ENCODE results near the gene FBXO8. TPM values are rescaled to one million over a fixed set of nuclear protein-coding genes. Genes with fewer than 3 reads are reported as not detected.

The FBXO8 gene
- total RNA-seq, 1 experiment from 2014 or later, result 7.5 TPM

DNA sequence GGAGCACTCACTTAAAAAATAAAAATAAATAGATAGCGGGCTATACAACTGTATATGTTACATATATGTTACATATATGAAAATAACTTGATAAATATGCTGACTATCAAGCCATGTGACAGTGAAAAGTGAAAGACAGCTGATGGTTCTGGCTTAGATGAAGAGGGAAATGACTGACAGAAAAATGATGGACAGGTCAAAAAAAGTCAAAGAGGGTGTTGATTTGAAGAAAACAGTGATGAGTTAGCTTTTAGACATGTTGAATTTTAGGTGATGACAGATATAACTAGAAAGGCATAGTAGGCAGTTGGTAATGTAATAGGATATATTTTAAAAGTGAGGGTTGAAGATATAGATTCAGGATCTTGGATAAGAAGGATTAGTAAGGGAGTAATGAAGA, 37.8 kb downstream of the FBXO8 start:
- H3K4me1 Mint-ChIP-seq, result no peaks in the 10 kb centered on the region

DNA sequence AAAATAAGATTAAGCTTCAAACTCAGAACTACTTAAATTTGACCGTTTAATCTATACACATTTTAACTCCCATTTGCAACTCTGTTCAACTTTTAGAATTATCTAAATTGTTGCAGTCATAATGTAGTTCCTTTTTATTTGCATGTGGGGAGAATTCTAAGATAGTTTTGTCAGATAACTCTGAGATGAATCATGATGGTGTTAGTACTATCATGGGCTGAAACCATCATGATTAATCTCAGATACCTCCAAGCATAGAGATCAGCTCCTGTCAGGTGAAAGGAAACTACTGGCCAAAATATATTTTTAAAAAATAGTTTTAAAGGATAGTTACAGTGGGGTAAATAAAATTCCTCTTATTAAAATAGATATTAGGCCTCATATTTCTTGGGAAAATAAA, 39.0 kb downstream of the FBXO8 start:
- Mint-ChIP-seq H3K27ac (no peak overlapping the region), H3K9me3 (no peaks in the 10 kb centered on the region), H3K27me3 (ENCODE audit: low read depth) (no peaks in the 10 kb centered on the region), H3K4me1 (no peaks in the 10 kb centered on the region), H3K4me3 (no peak overlapping the region), H3K36me3 (no peaks in the 10 kb centered on the region)
- CTCF ChIA-PET, result interaction anchor here (0.6 kb wide), 1 partner anchor 857 kb away, joined by 4 read pairs; no protein-coding TSS in a partner anchor
- ATAC-seq (no peak), DNase-seq (ENCODE audit: low spot score) (no peak)
- POLR2A ChIA-PET, result no interaction called here
- TF ChIP-seq ZNF121 (CRISPR knock-in tag; IDR thresholded peaks at IDR 0.05) (no peak), ZNF232 (CRISPR knock-in tag; IDR thresholded peaks at IDR 0.05) (no peak), GTF2I (CRISPR knock-in tag; conservative IDR thresholded peaks at IDR 0.05) (no peak), TP53 (CRISPR knock-in tag; IDR thresholded peaks at IDR 0.05) (no peak)
- TF ChIP-seq, protein P1, sequence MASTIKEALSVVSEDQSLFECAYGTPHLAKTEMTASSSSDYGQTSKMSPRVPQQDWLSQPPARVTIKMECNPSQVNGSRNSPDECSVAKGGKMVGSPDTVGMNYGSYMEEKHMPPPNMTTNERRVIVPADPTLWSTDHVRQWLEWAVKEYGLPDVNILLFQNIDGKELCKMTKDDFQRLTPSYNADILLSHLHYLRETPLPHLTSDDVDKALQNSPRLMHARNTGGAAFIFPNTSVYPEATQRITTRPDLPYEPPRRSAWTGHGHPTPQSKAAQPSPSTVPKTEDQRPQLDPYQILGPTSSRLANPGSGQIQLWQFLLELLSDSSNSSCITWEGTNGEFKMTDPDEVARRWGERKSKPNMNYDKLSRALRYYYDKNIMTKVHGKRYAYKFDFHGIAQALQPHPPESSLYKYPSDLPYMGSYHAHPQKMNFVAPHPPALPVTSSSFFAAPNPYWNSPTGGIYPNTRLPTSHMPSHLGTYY (CRISPR knock-in tag; IDR thresholded peaks at IDR 0.05), result no peak
- TF ChIP-seq, protein P2, sequence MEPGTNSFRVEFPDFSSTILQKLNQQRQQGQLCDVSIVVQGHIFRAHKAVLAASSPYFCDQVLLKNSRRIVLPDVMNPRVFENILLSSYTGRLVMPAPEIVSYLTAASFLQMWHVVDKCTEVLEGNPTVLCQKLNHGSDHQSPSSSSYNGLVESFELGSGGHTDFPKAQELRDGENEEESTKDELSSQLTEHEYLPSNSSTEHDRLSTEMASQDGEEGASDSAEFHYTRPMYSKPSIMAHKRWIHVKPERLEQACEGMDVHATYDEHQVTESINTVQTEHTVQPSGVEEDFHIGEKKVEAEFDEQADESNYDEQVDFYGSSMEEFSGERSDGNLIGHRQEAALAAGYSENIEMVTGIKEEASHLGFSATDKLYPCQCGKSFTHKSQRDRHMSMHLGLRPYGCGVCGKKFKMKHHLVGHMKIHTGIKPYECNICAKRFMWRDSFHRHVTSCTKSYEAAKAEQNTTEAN (CRISPR knock-in tag; IDR thresholded peaks at IDR 0.05), result no peak
- TF ChIP-seq, protein P3, sequence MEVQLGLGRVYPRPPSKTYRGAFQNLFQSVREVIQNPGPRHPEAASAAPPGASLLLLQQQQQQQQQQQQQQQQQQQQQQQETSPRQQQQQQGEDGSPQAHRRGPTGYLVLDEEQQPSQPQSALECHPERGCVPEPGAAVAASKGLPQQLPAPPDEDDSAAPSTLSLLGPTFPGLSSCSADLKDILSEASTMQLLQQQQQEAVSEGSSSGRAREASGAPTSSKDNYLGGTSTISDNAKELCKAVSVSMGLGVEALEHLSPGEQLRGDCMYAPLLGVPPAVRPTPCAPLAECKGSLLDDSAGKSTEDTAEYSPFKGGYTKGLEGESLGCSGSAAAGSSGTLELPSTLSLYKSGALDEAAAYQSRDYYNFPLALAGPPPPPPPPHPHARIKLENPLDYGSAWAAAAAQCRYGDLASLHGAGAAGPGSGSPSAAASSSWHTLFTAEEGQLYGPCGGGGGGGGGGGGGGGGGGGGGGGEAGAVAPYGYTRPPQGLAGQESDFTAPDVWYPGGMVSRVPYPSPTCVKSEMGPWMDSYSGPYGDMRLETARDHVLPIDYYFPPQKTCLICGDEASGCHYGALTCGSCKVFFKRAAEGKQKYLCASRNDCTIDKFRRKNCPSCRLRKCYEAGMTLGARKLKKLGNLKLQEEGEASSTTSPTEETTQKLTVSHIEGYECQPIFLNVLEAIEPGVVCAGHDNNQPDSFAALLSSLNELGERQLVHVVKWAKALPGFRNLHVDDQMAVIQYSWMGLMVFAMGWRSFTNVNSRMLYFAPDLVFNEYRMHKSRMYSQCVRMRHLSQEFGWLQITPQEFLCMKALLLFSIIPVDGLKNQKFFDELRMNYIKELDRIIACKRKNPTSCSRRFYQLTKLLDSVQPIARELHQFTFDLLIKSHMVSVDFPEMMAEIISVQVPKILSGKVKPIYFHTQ (CRISPR knock-in tag; IDR thresholded peaks at IDR 0.05), result no peak
- TF ChIP-seq, protein P4, sequence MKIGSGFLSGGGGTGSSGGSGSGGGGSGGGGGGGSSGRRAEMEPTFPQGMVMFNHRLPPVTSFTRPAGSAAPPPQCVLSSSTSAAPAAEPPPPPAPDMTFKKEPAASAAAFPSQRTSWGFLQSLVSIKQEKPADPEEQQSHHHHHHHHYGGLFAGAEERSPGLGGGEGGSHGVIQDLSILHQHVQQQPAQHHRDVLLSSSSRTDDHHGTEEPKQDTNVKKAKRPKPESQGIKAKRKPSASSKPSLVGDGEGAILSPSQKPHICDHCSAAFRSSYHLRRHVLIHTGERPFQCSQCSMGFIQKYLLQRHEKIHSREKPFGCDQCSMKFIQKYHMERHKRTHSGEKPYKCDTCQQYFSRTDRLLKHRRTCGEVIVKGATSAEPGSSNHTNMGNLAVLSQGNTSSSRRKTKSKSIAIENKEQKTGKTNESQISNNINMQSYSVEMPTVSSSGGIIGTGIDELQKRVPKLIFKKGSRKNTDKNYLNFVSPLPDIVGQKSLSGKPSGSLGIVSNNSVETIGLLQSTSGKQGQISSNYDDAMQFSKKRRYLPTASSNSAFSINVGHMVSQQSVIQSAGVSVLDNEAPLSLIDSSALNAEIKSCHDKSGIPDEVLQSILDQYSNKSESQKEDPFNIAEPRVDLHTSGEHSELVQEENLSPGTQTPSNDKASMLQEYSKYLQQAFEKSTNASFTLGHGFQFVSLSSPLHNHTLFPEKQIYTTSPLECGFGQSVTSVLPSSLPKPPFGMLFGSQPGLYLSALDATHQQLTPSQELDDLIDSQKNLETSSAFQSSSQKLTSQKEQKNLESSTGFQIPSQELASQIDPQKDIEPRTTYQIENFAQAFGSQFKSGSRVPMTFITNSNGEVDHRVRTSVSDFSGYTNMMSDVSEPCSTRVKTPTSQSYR (CRISPR knock-in tag; IDR thresholded peaks at IDR 0.05), result no peak

More for the DNA sequence above, 37.8 kb downstream of the FBXO8 start:
- no peak for ATAC-seq
- Mint-ChIP-seq H3K27me3 (ENCODE audit: low read depth) (no peaks in the 10 kb centered on the region), H3K9me3 (no peaks in the 10 kb centered on the region), H3K4me3 (no peak overlapping the region), H3K27ac (no peak overlapping the region), H3K36me3 (no peaks in the 10 kb centered on the region)
- TF ChIP-seq ZNF416 (CRISPR knock-in tag; IDR thresholded peaks at IDR 0.05) (no peak), ZNF317 (CRISPR knock-in tag; IDR thresholded peaks at IDR 0.05; ENCODE audit: borderline replicate concordance, low read depth) (no peak), ZNF232 (CRISPR knock-in tag; IDR thresholded peaks at IDR 0.05) (no peak), NR2C2 (CRISPR knock-in tag; IDR thresholded peaks at IDR 0.05) (no peak), NR3C1 (CRISPR knock-in tag; conservative IDR thresholded peaks at IDR 0.05; ENCODE audit: low read depth) (no peak), JUN (CRISPR knock-in tag; IDR thresholded peaks at IDR 0.05) (no peak), TP53 (CRISPR knock-in tag; IDR thresholded peaks at IDR 0.05) (no peak), ETV6 (CRISPR knock-in tag; IDR thresholded peaks at IDR 0.05) (no peak), CREM (CRISPR knock-in tag; IDR thresholded peaks at IDR 0.05) (no peak)
- TF ChIP-seq, protein P5, sequence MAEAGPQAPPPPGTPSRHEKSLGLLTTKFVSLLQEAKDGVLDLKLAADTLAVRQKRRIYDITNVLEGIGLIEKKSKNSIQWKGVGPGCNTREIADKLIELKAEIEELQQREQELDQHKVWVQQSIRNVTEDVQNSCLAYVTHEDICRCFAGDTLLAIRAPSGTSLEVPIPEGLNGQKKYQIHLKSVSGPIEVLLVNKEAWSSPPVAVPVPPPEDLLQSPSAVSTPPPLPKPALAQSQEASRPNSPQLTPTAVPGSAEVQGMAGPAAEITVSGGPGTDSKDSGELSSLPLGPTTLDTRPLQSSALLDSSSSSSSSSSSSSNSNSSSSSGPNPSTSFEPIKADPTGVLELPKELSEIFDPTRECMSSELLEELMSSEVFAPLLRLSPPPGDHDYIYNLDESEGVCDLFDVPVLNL (CRISPR knock-in tag; IDR thresholded peaks at IDR 0.05; ENCODE audit: borderline replicate concordance, low read depth), result no peak
- TF ChIP-seq, protein P6, sequence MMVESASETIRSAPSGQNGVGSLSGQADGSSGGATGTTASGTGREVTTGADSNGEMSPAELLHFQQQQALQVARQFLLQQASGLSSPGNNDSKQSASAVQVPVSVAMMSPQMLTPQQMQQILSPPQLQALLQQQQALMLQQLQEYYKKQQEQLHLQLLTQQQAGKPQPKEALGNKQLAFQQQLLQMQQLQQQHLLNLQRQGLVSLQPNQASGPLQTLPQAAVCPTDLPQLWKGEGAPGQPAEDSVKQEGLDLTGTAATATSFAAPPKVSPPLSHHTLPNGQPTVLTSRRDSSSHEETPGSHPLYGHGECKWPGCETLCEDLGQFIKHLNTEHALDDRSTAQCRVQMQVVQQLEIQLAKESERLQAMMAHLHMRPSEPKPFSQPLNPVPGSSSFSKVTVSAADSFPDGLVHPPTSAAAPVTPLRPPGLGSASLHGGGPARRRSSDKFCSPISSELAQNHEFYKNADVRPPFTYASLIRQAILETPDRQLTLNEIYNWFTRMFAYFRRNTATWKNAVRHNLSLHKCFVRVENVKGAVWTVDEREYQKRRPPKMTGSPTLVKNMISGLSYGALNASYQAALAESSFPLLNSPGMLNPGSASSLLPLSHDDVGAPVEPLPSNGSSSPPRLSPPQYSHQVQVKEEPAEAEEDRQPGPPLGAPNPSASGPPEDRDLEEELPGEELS (CRISPR knock-in tag; IDR thresholded peaks at IDR 0.05), result no peak
- TF ChIP-seq, protein P3 (CRISPR knock-in tag; IDR thresholded peaks at IDR 0.05), result no peak
- TF ChIP-seq, protein P7, sequence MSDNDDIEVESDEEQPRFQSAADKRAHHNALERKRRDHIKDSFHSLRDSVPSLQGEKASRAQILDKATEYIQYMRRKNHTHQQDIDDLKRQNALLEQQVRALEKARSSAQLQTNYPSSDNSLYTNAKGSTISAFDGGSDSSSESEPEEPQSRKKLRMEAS (CRISPR knock-in tag; IDR thresholded peaks at IDR 0.05), result no peak
- ChIA-PET CTCF (no interaction called here), POLR2A (no interaction called here)
- no peak for DNase-seq (ENCODE audit: low spot score)

All from WTC11 (cell line).